Stimulated activated CD4-positive, alpha-beta T cell treated with anti-CD3 and anti-CD28 coated beads, Interleukin-2, amount 100 ng/mL, for 4 hours (primary cell): ENCODE results near the gene SALL2.

Experiments used
- DNase-seq: peaks from one replicate; pipeline ENCODE4 v3.0.0-alpha.2; 2020; ENCODE audit warnings: low read depth

SALL2 gene

GRCh38 chr14:21476925-21477681 is 49.0 kb downstream of the SALL2 start, which contains the start of the genes RAB2B and TOX4:
Gene RAB2B, minus strand, starts transcription at chr14:21476959. Its CDS starts 87 bp downstream, at chr14:21476872.
Gene TOX4, plus strand, starts transcription at chr14:21477195. Its CDS starts 84 bp downstream, at chr14:21477279.
- DNase-seq, result peak; percentile 92

- peak; percentile 75 for DNase-seq
Measured at GRCh38 chr14:21476523-21476924, 49.6 kb downstream of the SALL2 start.

GRCh38 chr14:21475767-21476522 is 50.2 kb downstream of the SALL2 start:
- DNase-seq, result no peak
